GM12878 (cell line): ENCODE data around the gene ARL3. TPM values are rescaled to one million over a fixed set of nuclear protein-coding genes. Genes with fewer than 3 reads are reported as not detected.
A peak's percentile ranks its signal among the peaks of the same experiment; 100 is the strongest.

Experiments used
- ATAC-seq: fragments of 200-7000 bp; cut with Tn5 transposase; 3 replicates; pipeline ENCODE4 v1.9.1; 2020; ENCODE audit warnings: mild to moderate bottlenecking, moderate library complexity
- BruUV-seq: library from RNA; stranded (reverse); fragments of 400-500 nt; replicated peaks from 2 replicates; lab custom pipeline; 2021; lab: Mats Ljungman, UMichigan
- CTCF ChIA-PET: fragments of 300-600 bp; sonication (Branson Sonifier 250); formaldehyde crosslinking; extraction: SDS; loops from one replicate; lab custom pipeline; 2021; ENCODE audit warnings: inconsistent platforms; lab: Yijun Ruan, JAX
- POLR2A ChIA-PET: fragments of 350-600 bp; formaldehyde crosslinking; extraction: SDS; loops from one replicate; lab custom pipeline; 2021; ENCODE audit warnings: inconsistent platforms; lab: Charles Lee
- RAD21 ChIA-PET: fragments of 300-600 bp; sonication (Branson Sonifier 250); formaldehyde crosslinking; loops from one replicate; lab custom pipeline; 2023; ENCODE audit warnings: antibody characterized with exemption; ENCODE audit not compliant: unreplicated experiment; lab: Charles Lee
- SMC1A ChIA-PET: fragments of 300-600 bp; sonication (Branson Sonifier 250); formaldehyde crosslinking; loops from one replicate; lab custom pipeline; 2023; ENCODE audit not compliant: unreplicated experiment, uncharacterized antibody; lab: Charles Lee
- DNase-seq: peaks from one replicate; pipeline ENCODE4 v3.0.0-alpha.2; 2011; ENCODE audit warnings: low read depth, low spot score
- FAIRE-seq: peaks from 3 replicates; lab custom pipeline; 2011; peaks lifted over from hg19 to GRCh38; lab: Jason Lieb, UNC
- H2AFZ ChIP-seq: 2 replicates; pipeline ENCODE4 v1.6.0; 2011; ENCODE audit warnings: low read depth, low read length, control low read depth; ENCODE audit not compliant: control insufficient read depth
- H3K27ac ChIP-seq: 2 replicates; pipeline ENCODE4 v1.5.1; 2011; ENCODE audit warnings: control low read depth; ENCODE audit not compliant: control insufficient read depth, insufficient read depth
- H3K27me3 ChIP-seq, 2 experiments: replicated peaks in 1 of 2; 2 replicates each; pipeline versions ENCODE4 v1.6.0 to v1.6.1; 2011; ENCODE audit warnings: low read length in 1 of 2; ENCODE audit not compliant: control insufficient read depth in 2 of 2, insufficient read depth in 2 of 2
- H3K36me3 ChIP-seq, 2 experiments: 2 replicates each; pipeline ENCODE4 v1.5.1; 2011; ENCODE audit warnings: low read length in 1 of 2; ENCODE audit not compliant: control insufficient read depth in 2 of 2, insufficient read depth in 2 of 2
- H3K4me1 ChIP-seq: 2 replicates; pipeline ENCODE4 v1.6.1; 2011; ENCODE audit warnings: mild to moderate bottlenecking, low read length, moderate library complexity, mixed read lengths; ENCODE audit not compliant: control insufficient read depth, insufficient read depth
- H3K4me2 ChIP-seq: 2 replicates; pipeline ENCODE4 v1.6.0; 2011; ENCODE audit warnings: control low read depth; ENCODE audit not compliant: control insufficient read depth, insufficient read depth
- H3K4me3 ChIP-seq: fragments of 200-600 bp; sonication (generic); 2 replicates; pipeline ENCODE4 v1.5.1; 2016
- H3K79me2 ChIP-seq: 2 replicates; pipeline ENCODE4 v1.6.0; 2011; ENCODE audit warnings: low read length; ENCODE audit not compliant: control insufficient read depth, insufficient read depth
- H3K9ac ChIP-seq: 2 replicates; pipeline ENCODE4 v1.8.0; 2011; ENCODE audit warnings: low read length, control low read depth, mixed read lengths; ENCODE audit not compliant: control insufficient read depth, insufficient read depth
- H3K9me3 ChIP-seq: replicated peaks from 3 replicates; pipeline ENCODE4 v1.5.1; 2011; ENCODE audit warnings: mild to moderate bottlenecking, low read length; ENCODE audit not compliant: control insufficient read depth, insufficient read depth
- H4K20me1 ChIP-seq: 2 replicates; pipeline ENCODE4 v1.6.0; 2011; ENCODE audit not compliant: control insufficient read depth, insufficient read depth
- ATF7 ChIP-seq: fragments of 450-650 bp; IDR thresholded peaks from 2 replicates; pipeline ENCODE4 v1.6.1; 2016; ENCODE audit warnings: low read depth, mild to moderate bottlenecking
- CREM ChIP-seq: IDR thresholded peaks from 2 replicates; pipeline ENCODE4 v1.6.1; 2014; ENCODE audit warnings: antibody characterized with exemption, low read depth
- ESRRA ChIP-seq: IDR thresholded peaks from 2 replicates; pipeline ENCODE4 v1.6.1; 2012; ENCODE audit warnings: mild to moderate bottlenecking, low read length, improper control_type of control experiment
- HDAC2 ChIP-seq: fragments of 200-600 bp; sonication (generic); IDR thresholded peaks from 2 replicates; pipeline ENCODE4 v1.6.1; 2017
- IRF4 ChIP-seq: IDR thresholded peaks from 2 replicates; pipeline ENCODE4 v1.6.1; 2011; ENCODE audit warnings: low read depth, low read length
- LARP7 ChIP-seq: fragments of 450-650 bp; IDR thresholded peaks from 2 replicates; pipeline ENCODE4 v1.6.1; 2017; ENCODE audit warnings: mild to moderate bottlenecking
- PAX8 ChIP-seq: fragments of 450-650 bp; IDR thresholded peaks from 2 replicates; pipeline ENCODE4 v1.6.1; 2017; ENCODE audit warnings: mild to moderate bottlenecking, moderate library complexity
- RELA ChIP-seq: fragments of 450-650 bp; IDR thresholded peaks from 2 replicates; pipeline ENCODE4 v1.8.0; 2014; ENCODE audit warnings: borderline replicate concordance; ENCODE audit not compliant: partially characterized antibody
- STAT3 ChIP-seq: IDR thresholded peaks from 2 replicates; pipeline ENCODE4 v1.6.1; 2011; ENCODE audit warnings: low read depth, low read length, improper control_type of control experiment
- ZNF592 ChIP-seq: fragments of 450-650 bp; IDR thresholded peaks from 2 replicates; pipeline ENCODE4 v1.6.1; 2017; ENCODE audit warnings: mild to moderate bottlenecking, moderate library complexity
- WGBS: methylation state at CpG from one replicate; pipeline ENCODE4 v1.1.6; 2016; ENCODE audit warnings: low lambda C conversion rate; ENCODE audit not compliant: insufficient replicate concordance, insufficient coverage; ENCODE audit errors: missing lambda C conversion rate; 5-methylcytosine and 5-hydroxymethylcytosine counted together
- in situ Hi-C: fragments of 300-500 bp; cut with MboI; formaldehyde crosslinking; loops from 9 replicates; pipeline ENCODE4 v1.14.3; 2018; ENCODE audit warnings: mixed read lengths
- intact Hi-C: fragments of 100-400 bp; cut with micrococcal nuclease; formaldehyde crosslinking; loops from one replicate; pipeline ENCODE4 v1.14.2; 2022; ENCODE audit not compliant: unreplicated experiment
- polyA plus RNA-seq, 11 experiments: library from polyadenylated mRNA; depleted of rRNA in 4 of 11; unstranded in 6 of 11; stranded (reverse) in 5 of 11; fragments of >200 nt; fragmentation: Nextera tagmentation in 4 of 11; fragmentation: Illumina TruSeq in 1 of 11; extraction: Ambion mirVana in 4 of 11; extraction: Trizol in 1 of 11; gene quantifications; 1 replicate in 1 of 11; 2 replicates in 10 of 11; pipeline versions ENCODE4 v1.2.1 to v1.2.3, GENCODE V29; 2011 to 2016; ENCODE audit warnings: inconsistent platforms in 2 of 11, missing spikeins in 2 of 11, low read depth in 1 of 11
- total RNA-seq, 4 experiments: library from RNA; depleted of rRNA in 3 of 4; stranded (reverse); fragments of >200 nt in 3 of 4; fragmentation: Illumina TruSeq in 1 of 4; extraction: Trizol in 1 of 4; gene quantifications; 2 replicates each; pipeline versions ENCODE4 v1.2.1 to v1.2.3, GENCODE V29; 2013 to 2021
- TF ChIP-seq, protein P1 (sequence below): fragments of 450-650 bp; formaldehyde crosslinking; IDR thresholded peaks from 2 replicates; pipeline ENCODE4 v1.4.0; 2020; ENCODE audit warnings: mild to moderate bottlenecking, moderate library complexity
- TF ChIP-seq, protein P2 (sequence below): fragments of 150-350 bp; IDR thresholded peaks from 2 replicates; pipeline ENCODE4 v1.6.1; 2014; ENCODE audit warnings: mild to moderate bottlenecking, low read depth, low read length

The ARL3 gene
- total and polyA plus RNA-seq, 10 of the 15 experiments (the other 5 are each of a cell fraction or from before 2014, with no cell fraction given) = 4.9 to 26.1 (median 11.0) TPM

DNA sequence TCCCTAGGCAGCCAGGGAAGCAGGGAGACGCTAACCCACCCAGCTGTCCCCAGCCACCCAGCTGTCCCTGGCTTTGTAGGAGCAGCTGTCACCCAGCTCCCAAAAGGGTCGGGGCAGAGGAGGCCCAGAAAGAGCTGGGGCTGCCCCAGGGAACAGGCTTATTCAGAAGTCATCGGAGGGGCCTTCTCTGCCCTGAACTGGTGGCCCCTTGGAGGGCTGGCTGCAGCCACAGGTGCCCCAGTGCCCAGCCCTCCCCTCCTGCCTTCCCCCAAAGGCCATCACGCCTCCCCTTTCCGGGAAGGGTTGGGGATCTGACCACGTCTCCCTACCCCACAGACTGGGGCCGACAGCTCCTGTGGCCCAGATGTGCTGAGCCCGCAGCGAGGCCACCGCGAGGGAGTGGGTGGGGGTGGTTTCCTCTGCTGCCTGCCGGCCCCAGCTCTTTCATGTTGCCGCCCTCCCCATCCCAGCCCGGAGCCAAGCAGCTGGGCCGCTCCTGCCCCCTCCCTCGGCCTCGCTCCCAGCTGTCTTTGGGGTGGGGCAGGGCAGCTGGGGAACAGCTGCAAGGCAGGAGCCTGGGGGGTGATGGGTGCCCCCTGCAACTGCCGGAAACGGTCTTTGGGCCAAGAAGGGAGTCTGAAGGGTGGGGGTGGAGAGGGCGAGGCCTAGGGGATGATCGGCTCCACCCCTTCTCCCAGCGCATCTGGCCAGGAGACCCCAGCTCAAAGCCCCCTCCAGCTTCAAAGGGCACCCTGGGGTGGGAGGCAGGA, 53.1 kb downstream of the ARL3 start:
- H3K4me1 ChIP-seq = peaks cover 22% of the 10 kb centered on the region
- in situ Hi-C loops = no loop called here
- peak overlapping the region; percentile 83 for H3K27ac ChIP-seq
- intact Hi-C loops = no loop called here
- no TSS peak for BruUV-seq
- H3K4me3 ChIP-seq = peak overlapping the region; percentile 27; the same call in 1 of the 2 replicates
- no peaks in the 10 kb centered on the region for H3K9me3 ChIP-seq
- peak overlapping the region; percentile 56 for H3K9ac ChIP-seq
- 0% methylated on average over 22 of the region's 22 CpGs for WGBS
- H3K36me3 ChIP-seq = peaks cover 6 to 15% of the 10 kb centered on the region in 2 experiments; a peak in 3 of 4 replicates
- peak; percentile 94 for ATAC-seq
- no peaks in the 10 kb centered on the region for H3K79me2 ChIP-seq
- ChIA-PET CTCF (interaction anchor here (1.3 to 9.4 kb wide), 9 partner anchors 9 to 491 kb away, joined by 3 to 82 read pairs (median 8); partner anchors contain the start of gene TRIM8), POLR2A (interaction anchor here (0.6 to 5.4 kb wide), 10 partner anchors 9 to 149 kb away, joined by 3 to 73 read pairs (median 7); partner anchors contain the start of genes ARL3, SFXN2 and TRIM8), RAD21 (interaction anchor here (0.7 to 4.8 kb wide), 13 partner anchors 8 to 156 kb away, joined by 3 to 65 read pairs (median 5); partner anchors contain the start of genes ARL3, SFXN2 and TRIM8), SMC1A (interaction anchor here (0.5 to 4.6 kb wide), 14 partner anchors 9 to 344 kb away, joined by 3 to 45 read pairs (median 4); partner anchors contain the start of gene TRIM8)
- DNase-seq = no peak
- H4K20me1 ChIP-seq = no peaks in the 10 kb centered on the region
- FAIRE-seq = peak; percentile 95
- H2AFZ ChIP-seq = peak overlapping the region; percentile 65
- peak overlapping the region; percentile 92 for H3K4me2 ChIP-seq
- no peaks in the 10 kb centered on the region for H3K27me3 ChIP-seq
- TF ChIP-seq, protein P1, sequence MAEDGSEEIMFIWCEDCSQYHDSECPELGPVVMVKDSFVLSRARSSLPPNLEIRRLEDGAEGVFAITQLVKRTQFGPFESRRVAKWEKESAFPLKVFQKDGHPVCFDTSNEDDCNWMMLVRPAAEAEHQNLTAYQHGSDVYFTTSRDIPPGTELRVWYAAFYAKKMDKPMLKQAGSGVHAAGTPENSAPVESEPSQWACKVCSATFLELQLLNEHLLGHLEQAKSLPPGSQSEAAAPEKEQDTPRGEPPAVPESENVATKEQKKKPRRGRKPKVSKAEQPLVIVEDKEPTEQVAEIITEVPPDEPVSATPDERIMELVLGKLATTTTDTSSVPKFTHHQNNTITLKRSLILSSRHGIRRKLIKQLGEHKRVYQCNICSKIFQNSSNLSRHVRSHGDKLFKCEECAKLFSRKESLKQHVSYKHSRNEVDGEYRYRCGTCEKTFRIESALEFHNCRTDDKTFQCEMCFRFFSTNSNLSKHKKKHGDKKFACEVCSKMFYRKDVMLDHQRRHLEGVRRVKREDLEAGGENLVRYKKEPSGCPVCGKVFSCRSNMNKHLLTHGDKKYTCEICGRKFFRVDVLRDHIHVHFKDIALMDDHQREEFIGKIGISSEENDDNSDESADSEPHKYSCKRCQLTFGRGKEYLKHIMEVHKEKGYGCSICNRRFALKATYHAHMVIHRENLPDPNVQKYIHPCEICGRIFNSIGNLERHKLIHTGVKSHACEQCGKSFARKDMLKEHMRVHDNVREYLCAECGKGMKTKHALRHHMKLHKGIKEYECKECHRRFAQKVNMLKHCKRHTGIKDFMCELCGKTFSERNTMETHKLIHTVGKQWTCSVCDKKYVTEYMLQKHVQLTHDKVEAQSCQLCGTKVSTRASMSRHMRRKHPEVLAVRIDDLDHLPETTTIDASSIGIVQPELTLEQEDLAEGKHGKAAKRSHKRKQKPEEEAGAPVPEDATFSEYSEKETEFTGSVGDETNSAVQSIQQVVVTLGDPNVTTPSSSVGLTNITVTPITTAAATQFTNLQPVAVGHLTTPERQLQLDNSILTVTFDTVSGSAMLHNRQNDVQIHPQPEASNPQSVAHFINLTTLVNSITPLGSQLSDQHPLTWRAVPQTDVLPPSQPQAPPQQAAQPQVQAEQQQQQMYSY (CRISPR knock-in tag) = no peak
- TF ChIP-seq RELA = no peak
- peak; percentile 18; the same call in 1 of the 2 replicates for TF ChIP-seq ATF7
- TF ChIP-seq, protein P2, sequence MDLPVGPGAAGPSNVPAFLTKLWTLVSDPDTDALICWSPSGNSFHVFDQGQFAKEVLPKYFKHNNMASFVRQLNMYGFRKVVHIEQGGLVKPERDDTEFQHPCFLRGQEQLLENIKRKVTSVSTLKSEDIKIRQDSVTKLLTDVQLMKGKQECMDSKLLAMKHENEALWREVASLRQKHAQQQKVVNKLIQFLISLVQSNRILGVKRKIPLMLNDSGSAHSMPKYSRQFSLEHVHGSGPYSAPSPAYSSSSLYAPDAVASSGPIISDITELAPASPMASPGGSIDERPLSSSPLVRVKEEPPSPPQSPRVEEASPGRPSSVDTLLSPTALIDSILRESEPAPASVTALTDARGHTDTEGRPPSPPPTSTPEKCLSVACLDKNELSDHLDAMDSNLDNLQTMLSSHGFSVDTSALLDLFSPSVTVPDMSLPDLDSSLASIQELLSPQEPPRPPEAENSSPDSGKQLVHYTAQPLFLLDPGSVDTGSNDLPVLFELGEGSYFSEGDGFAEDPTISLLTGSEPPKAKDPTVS = no peak
- TF ChIP-seq IRF4 = no peak
- peak; percentile 74 for TF ChIP-seq CREM
- no peak for TF ChIP-seq STAT3
- no peak for TF ChIP-seq ZNF592
- TF ChIP-seq LARP7 = no peak
- no peak for TF ChIP-seq ESRRA
- no peak for TF ChIP-seq HDAC2
- TF ChIP-seq PAX8 = no peak
